ENCODE measurements around the gene SVBP.

DNA sequence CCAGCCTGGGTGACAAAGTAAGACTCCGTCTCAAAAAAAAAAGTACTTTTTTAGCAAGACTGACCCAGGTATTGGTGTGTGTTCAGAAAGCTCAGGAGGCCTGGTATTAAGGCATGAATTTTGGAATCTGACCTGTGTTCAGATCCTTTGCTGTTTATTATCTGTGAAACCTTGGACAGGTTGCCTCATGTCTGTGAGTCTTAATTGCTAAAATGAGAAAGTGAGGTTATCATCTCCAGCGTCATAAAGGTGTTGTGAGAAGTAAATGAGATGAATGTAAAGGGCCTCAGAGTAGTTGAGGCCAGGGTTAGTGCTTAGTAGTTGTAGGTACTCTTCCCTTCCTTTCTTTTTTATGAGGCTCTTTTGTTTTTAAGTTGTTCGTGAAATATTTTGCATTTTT lies 47.4 kb downstream of the SVBP start:
- TF ChIP-seq, protein P1, sequence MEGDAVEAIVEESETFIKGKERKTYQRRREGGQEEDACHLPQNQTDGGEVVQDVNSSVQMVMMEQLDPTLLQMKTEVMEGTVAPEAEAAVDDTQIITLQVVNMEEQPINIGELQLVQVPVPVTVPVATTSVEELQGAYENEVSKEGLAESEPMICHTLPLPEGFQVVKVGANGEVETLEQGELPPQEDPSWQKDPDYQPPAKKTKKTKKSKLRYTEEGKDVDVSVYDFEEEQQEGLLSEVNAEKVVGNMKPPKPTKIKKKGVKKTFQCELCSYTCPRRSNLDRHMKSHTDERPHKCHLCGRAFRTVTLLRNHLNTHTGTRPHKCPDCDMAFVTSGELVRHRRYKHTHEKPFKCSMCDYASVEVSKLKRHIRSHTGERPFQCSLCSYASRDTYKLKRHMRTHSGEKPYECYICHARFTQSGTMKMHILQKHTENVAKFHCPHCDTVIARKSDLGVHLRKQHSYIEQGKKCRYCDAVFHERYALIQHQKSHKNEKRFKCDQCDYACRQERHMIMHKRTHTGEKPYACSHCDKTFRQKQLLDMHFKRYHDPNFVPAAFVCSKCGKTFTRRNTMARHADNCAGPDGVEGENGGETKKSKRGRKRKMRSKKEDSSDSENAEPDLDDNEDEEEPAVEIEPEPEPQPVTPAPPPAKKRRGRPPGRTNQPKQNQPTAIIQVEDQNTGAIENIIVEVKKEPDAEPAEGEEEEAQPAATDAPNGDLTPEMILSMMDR (IDR thresholded peaks at IDR 0.05; ENCODE audit: control extremely low read depth in 1 of 3, insufficient read depth in 1 of 3, low read depth in 1 of 3, low read length in 3 of 3): no peak
- TF ChIP-seq EZH2 (IDR thresholded peaks at IDR 0.05; ENCODE audit: low read depth, low read length, severe bottlenecking): no peak
- no peak for TF ChIP-seq KDM1A (IDR thresholded peaks at IDR 0.05; ENCODE audit: borderline replicate concordance, low read length)
- no peak for TF ChIP-seq TCF12 (IDR thresholded peaks at IDR 0.05; ENCODE audit: low read depth, low read length)
- no peak for TF ChIP-seq CHD2 (IDR thresholded peaks at IDR 0.05; ENCODE audit: low read length)
- no peak for TF ChIP-seq POLR2AphosphoS5 (IDR thresholded peaks at IDR 0.05; ENCODE audit: low read depth, low read length)
- no peak for TF ChIP-seq RBBP5 (IDR thresholded peaks at IDR 0.05; ENCODE audit: borderline replicate concordance, low read depth, low read length)
- TF ChIP-seq CBX5 (IDR thresholded peaks at IDR 0.05; ENCODE audit: low read depth, low read length): no peak

All from H1 (cell line).